ENCODE data around the gene GBGT1.

- TF ChIP-seq CTCF (IDR thresholded peaks at IDR 0.05 in 4 of 5, conservative IDR thresholded peaks at IDR 0.05 in 1 of 5) (no peak), POLR2A (IDR thresholded peaks at IDR 0.05) (no peak)
Observed at GRCh38 chr9:133158695-133159094, 5.0 kb downstream of the GBGT1 start.

Data from gastrocnemius medialis (tissue), 4 donors.